ENCODE measurements around the gene ADAT3. TPM values are rescaled to one million over a fixed set of nuclear protein-coding genes. Genes with fewer than 3 reads are reported as not detected.
A peak's percentile ranks its signal among the peaks of the same experiment; 100 is the strongest.

ADAT3 gene
- 10 to 100 TPM; 13.0 to 20.9 (median 13.1) TPM for total RNA-seq
- 2.3 TPM for total RNA-seq (2013)

DNA sequence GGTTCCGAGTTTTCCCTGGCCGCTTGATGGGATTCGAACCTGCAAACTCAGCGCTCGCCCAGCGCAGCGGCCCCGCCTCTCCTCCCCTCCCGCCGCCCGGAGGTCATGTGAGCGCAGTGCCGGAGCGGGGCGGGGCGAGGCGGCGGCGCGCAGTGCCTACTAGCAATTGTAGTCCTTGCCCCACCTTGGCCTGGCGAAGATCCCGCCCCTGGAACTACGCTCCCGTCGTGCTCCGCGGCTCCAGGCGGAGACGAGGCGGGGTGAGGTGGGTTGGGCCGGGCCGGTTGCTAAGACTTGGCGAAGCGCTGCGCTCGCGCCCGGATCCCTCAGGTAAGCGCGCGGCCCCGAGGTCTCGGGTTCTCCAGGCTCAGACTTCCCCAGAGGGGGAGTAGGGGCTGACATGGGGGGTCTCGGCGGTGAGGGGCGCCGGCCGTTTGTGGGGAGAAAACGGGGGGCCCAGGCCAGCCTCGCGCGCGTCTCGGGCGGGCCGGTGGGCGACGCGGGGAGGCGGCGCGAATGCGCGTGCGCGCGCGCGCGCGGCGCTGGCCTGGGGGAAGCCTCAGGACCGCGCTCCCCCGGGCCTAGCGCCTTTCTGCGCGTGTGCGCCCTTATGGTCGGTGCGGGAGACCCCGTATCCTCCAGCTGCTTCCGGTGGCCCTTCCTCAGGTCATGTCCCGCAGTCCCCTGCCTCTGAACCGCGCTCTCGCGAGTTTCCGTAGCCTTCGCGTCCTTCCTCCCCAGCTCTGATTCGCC lies at the start of gene ADAT3, which contains the start of gene SCAMP4:
TSS of gene ADAT3 (plus strand) at position 290 of the 753 bp plus-strand sequence. CDS start 6,649 bp downstream, outside the sequence.
TSS of gene SCAMP4 (plus strand) at position 290 of the 753 bp plus-strand sequence. CDS start 9,621 bp downstream, outside the sequence.
- Mint-ChIP-seq H3K27ac (peak within 1 kb of the TSS; percentile 81 to 89), H3K36me3 (no peaks in the 10 kb centered on the region), H3K4me1 (peaks cover 22 to 33% of the 10 kb centered on the region in 2 donors), H3K4me3 (peak within 1 kb of the TSS; percentile 92), H3K9me3 (no peaks in the 10 kb centered on the region), H3K27me3 (ENCODE audit: low read depth in 2 of 2) (no peaks in the 10 kb centered on the region)
- intact Hi-C loops (cut with micrococcal nuclease), result loop anchor here (1.0 to 2.0 kb wide), 2 partner anchors 8 to 20 kb away; partner anchors contain the start of gene ABHD17A
- DNase-seq (peak; percentile 94 to 99), ATAC-seq (peak; percentile 94 to 98 (median 96))
- Histone ChIP-seq H3K27me3 (ENCODE audit: control insufficient read depth, insufficient read depth, low read length) (no peaks in the 10 kb centered on the region), H3K4me3 (ENCODE audit: low read length) (peak within 1 kb of the TSS; percentile 54), H3K36me3 (ENCODE audit: control insufficient read depth, insufficient read depth, low read length) (no peaks in the 10 kb centered on the region), H3K9me3 (ENCODE audit: control insufficient read depth, insufficient read depth, low read length) (no peaks in the 10 kb centered on the region), H3K27ac (ENCODE audit: low read length) (peak within 1 kb of the TSS; percentile 69), H3K4me1 (ENCODE audit: control insufficient read depth, insufficient read depth, low read length) (peaks cover 63% of the 10 kb centered on the region)
- TF ChIP-seq, protein P1, sequence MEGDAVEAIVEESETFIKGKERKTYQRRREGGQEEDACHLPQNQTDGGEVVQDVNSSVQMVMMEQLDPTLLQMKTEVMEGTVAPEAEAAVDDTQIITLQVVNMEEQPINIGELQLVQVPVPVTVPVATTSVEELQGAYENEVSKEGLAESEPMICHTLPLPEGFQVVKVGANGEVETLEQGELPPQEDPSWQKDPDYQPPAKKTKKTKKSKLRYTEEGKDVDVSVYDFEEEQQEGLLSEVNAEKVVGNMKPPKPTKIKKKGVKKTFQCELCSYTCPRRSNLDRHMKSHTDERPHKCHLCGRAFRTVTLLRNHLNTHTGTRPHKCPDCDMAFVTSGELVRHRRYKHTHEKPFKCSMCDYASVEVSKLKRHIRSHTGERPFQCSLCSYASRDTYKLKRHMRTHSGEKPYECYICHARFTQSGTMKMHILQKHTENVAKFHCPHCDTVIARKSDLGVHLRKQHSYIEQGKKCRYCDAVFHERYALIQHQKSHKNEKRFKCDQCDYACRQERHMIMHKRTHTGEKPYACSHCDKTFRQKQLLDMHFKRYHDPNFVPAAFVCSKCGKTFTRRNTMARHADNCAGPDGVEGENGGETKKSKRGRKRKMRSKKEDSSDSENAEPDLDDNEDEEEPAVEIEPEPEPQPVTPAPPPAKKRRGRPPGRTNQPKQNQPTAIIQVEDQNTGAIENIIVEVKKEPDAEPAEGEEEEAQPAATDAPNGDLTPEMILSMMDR (IDR thresholded peaks at IDR 0.05), result no peak
- WGBS (ENCODE audit: insufficient coverage), result under 1% methylated on average over 92 of the region's 92 CpGs

DNA sequence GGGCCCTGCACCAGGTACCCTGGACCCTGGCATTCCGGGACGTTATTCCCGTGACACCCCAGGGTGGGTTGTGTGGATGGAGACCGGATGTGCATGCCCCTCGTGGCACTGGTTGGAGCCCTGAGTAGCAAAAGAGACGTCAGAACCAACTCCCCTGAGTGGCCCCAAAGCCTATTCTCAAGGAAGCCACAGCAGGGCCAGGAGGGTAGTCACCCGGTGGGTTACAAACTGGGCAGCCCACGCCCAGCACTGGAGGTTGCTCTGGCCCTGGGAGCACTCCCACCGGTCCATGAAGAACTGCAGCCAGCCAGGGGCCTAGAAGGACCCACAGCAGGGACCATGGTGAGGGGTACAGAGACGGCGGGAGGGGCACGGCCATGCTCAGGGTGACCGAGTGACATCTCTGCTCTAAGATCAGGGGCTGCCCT lies 49.4 kb upstream of the ADAT3 start:
- DNase-seq, result peak in 1 of 2 donors; percentile 59
- H3K4me1 Mint-ChIP-seq, result peaks cover 17 to 47% of the 10 kb centered on the region in 2 donors
- no peaks in the 10 kb centered on the region for H3K27me3 Mint-ChIP-seq (ENCODE audit: low read depth in 2 of 2)
- H3K4me3 Mint-ChIP-seq, result peak overlapping the region; percentile 84
- H3K27ac Mint-ChIP-seq, result peak overlapping the region; percentile 82 to 88
- H3K27me3 ChIP-seq (ENCODE audit: control insufficient read depth, insufficient read depth, low read length), result no peaks in the 10 kb centered on the region
- 6% methylated on average over 13 of the region's 13 CpGs for WGBS (ENCODE audit: insufficient coverage)
- H3K36me3 Mint-ChIP-seq, result no peaks in the 10 kb centered on the region
- intact Hi-C loops (cut with micrococcal nuclease), result no loop called here
- peaks cover 94% of the 10 kb centered on the region for H3K4me1 ChIP-seq (ENCODE audit: control insufficient read depth, insufficient read depth, low read length)
- peak overlapping the region; percentile 48 for H3K4me3 ChIP-seq (ENCODE audit: low read length)
- H3K9me3 Mint-ChIP-seq, result no peaks in the 10 kb centered on the region
- H3K27ac ChIP-seq (ENCODE audit: low read length), result peak overlapping the region; percentile 91
- no peaks in the 10 kb centered on the region for H3K9me3 ChIP-seq (ENCODE audit: control insufficient read depth, insufficient read depth, low read length)
- ATAC-seq, result peak; percentile 7 to 21 (median 15)
- H3K36me3 ChIP-seq (ENCODE audit: control insufficient read depth, insufficient read depth, low read length), result no peaks in the 10 kb centered on the region
- TF ChIP-seq, protein P1 (IDR thresholded peaks at IDR 0.05), result no peak

DNA sequence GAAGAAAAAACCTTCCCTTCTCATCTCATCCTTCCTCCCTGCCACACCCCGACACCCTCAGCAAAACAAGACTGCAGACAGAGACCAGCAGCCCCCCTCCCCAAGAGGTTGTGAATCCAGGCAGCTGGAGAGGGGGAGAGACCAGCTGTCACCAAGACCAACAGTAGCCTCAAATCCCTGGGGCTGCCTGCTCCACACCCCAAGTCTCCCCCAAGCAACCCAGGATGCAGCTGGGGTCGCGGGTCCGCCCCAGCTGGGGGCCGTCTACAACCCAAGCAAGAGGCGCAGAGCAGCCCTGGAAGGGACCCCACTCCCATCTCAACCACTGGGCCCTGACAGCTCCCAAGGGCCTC lies 48.9 kb upstream of the ADAT3 start:
- TF ChIP-seq, protein P1 (IDR thresholded peaks at IDR 0.05), result no peak
- 6% methylated on average over 6 of the region's 6 CpGs for WGBS (ENCODE audit: insufficient coverage)
- Mint-ChIP-seq H3K4me1 (peaks cover 19 to 46% of the 10 kb centered on the region in 2 donors), H3K27ac (peak overlapping the region; percentile 82 to 88), H3K27me3 (ENCODE audit: low read depth in 2 of 2) (no peaks in the 10 kb centered on the region), H3K36me3 (no peaks in the 10 kb centered on the region), H3K4me3 (peak overlapping the region; percentile 84), H3K9me3 (no peaks in the 10 kb centered on the region)
- Histone ChIP-seq H3K4me1 (ENCODE audit: control insufficient read depth, insufficient read depth, low read length) (peaks cover 95% of the 10 kb centered on the region), H3K9me3 (ENCODE audit: control insufficient read depth, insufficient read depth, low read length) (no peaks in the 10 kb centered on the region), H3K4me3 (ENCODE audit: low read length) (peak overlapping the region; percentile 48), H3K36me3 (ENCODE audit: control insufficient read depth, insufficient read depth, low read length) (no peaks in the 10 kb centered on the region), H3K27me3 (ENCODE audit: control insufficient read depth, insufficient read depth, low read length) (no peaks in the 10 kb centered on the region), H3K27ac (ENCODE audit: low read length) (peak overlapping the region; percentile 91)
- DNase-seq, result peak in 1 of 2 donors; percentile 37
- intact Hi-C loops (cut with micrococcal nuclease), result no loop called here
- no peak for ATAC-seq
